SH-SY5Y (cell line): ENCODE results near the gene GLS.

Experiments
- GATA2 ChIP-seq: IDR thresholded peaks from 2 replicates; pipeline ENCODE4 v1.6.1; 2011; ENCODE audit warnings: mild to moderate bottlenecking, low read depth, low read length
- GATA3 ChIP-seq: IDR thresholded peaks from 2 replicates; pipeline ENCODE4 v1.6.1; 2011; ENCODE audit warnings: low read depth, mild to moderate bottlenecking, low read length, moderate library complexity

DNA sequence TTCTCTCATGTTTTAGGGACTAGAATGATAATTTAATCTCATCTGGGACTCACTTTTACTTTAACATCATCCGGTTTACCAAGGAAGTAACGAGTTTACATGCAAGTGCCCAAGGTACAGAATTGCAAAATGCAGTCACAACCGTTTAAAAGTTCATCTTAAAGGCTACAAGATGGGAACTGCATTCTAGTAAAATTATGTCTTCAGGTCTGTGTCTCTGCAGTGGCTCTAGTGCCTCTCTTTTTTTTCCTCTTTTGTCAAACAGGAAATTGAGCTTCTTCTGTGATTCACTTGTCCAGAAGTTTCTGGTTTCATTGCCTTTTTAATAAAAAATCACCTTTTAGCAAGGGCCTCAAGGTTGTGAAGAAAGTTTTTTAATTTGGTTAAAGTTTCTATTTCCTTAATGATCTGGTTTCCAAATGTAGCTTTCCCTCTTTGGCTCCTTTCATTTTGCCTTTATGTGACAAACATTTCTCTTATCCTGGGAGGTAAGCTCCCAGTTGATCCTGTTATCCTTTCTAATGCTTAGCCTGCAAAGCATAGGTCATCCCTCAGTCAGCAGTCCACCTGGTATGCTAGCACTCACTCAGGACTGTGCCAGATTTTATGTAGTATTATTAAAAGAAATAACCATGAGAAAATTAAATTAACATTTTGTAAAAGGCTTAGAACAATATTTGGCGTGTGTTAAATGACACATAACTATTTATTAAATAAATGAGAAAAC, 2.4 kb downstream of the GLS start:
- TF ChIP-seq GATA2: no peak
- TF ChIP-seq GATA3: no peak
